Neural cell (in vitro differentiated cells): Measurements from ENCODE around the gene RAET1G. TPM values are rescaled to one million over a fixed set of nuclear protein-coding genes. Genes with fewer than 3 reads are reported as not detected.

Experiments used
- H2AFZ ChIP-seq: fragments of 200-600, 300-800 bp; sonication (generic), shearing (Covaris generic); 2 replicates; pipeline ENCODE4 v1.6.0; 2014; ENCODE audit warnings: low read depth, mild to moderate bottlenecking, antibody characterized with exemption, low read length, moderate library complexity
- H3F3A ChIP-seq: fragments of 200-600 bp; shearing (Covaris generic); 2 replicates; pipeline ENCODE4 v1.6.1; 2016; ENCODE audit warnings: mild to moderate bottlenecking, moderate library complexity, mixed read lengths, antibody characterized with exemption, low read length; ENCODE audit not compliant: insufficient read depth, poor library complexity, severe bottlenecking
- H3K27ac ChIP-seq: fragments of 200-600, 300-800 bp; sonication (generic), shearing (Covaris generic); 2 replicates; pipeline ENCODE4 v1.5.1; 2014; ENCODE audit warnings: mild to moderate bottlenecking, low read length, moderate library complexity
- H3K27me3 ChIP-seq: fragments of 300-800, 200-600 bp; sonication (generic), shearing (Covaris generic); 2 replicates; pipeline ENCODE4 v1.6.0; 2014; ENCODE audit warnings: mild to moderate bottlenecking, low read depth, low read length, moderate library complexity; ENCODE audit not compliant: insufficient read depth
- H3K36me3 ChIP-seq: fragments of 300-800, 200-600 bp; sonication (generic), shearing (Covaris generic); 2 replicates; pipeline ENCODE4 v1.5.1; 2014; ENCODE audit warnings: mild to moderate bottlenecking, antibody characterized with exemption, low read length, moderate library complexity; ENCODE audit not compliant: insufficient read depth
- H3K4me2 ChIP-seq: fragments of 300-800, 200-600 bp; sonication (generic), shearing (Covaris generic); 2 replicates; pipeline ENCODE4 v1.6.0; 2014; ENCODE audit warnings: mild to moderate bottlenecking, low read length
- H3K4me3 ChIP-seq: fragments of 300-800, 200-600 bp; sonication (generic), shearing (Covaris generic); 2 replicates; pipeline ENCODE4 v1.5.1; 2014; ENCODE audit warnings: mild to moderate bottlenecking, low read length, moderate library complexity
- H3K79me2 ChIP-seq: fragments of 200-600 bp; shearing (Covaris generic); replicated peaks from 2 replicates; pipeline ENCODE4 v1.6.0; 2014; ENCODE audit warnings: mild to moderate bottlenecking, low read length, moderate library complexity; ENCODE audit not compliant: insufficient read depth
- H3K9ac ChIP-seq: fragments of 300-800, 200-600 bp; sonication (generic), shearing (Covaris generic); 2 replicates; pipeline ENCODE4 v1.6.1; 2016; ENCODE audit warnings: mild to moderate bottlenecking, low read length, mixed read lengths
- H3K9me2 ChIP-seq: fragments of 200-600 bp; shearing (Covaris generic); 2 replicates; pipeline ENCODE4 v1.6.1; 2016; ENCODE audit warnings: mild to moderate bottlenecking, low read length, mixed read lengths; ENCODE audit not compliant: insufficient read depth
- H3K9me3 ChIP-seq: fragments of 200-600, 300-800 bp; sonication (generic), shearing (Covaris generic); 2 replicates; pipeline ENCODE4 v1.6.1; 2016; ENCODE audit warnings: mild to moderate bottlenecking, mixed run types, low read length, moderate library complexity, mixed read lengths
- H4K20me1 ChIP-seq: fragments of 200-600 bp; shearing (Covaris generic); 2 replicates; pipeline ENCODE4 v1.6.1; 2016; ENCODE audit warnings: mild to moderate bottlenecking, mixed run types; ENCODE audit not compliant: insufficient read depth
- EP300 ChIP-seq: fragments of 450-650 bp; conservative IDR thresholded peaks from 2 replicates; pipeline ENCODE4 v1.6.1; 2014; ENCODE audit warnings: antibody characterized with exemption, mild to moderate bottlenecking, moderate library complexity; ENCODE audit not compliant: poor library complexity, severe bottlenecking
- EZH2 ChIP-seq: fragments of 200-600, 300-800 bp; shearing (Covaris generic), sonication (generic); IDR thresholded peaks from 2 replicates; pipeline ENCODE4 v1.6.1; 2014; ENCODE audit warnings: antibody characterized with exemption, low read length, borderline replicate concordance, mild to moderate bottlenecking; ENCODE audit not compliant: insufficient read depth, poor library complexity, severe bottlenecking
- MXI1 ChIP-seq: fragments of 450-650 bp; conservative IDR thresholded peaks from 2 replicates; pipeline ENCODE4 v1.6.1; 2014; ENCODE audit warnings: antibody characterized with exemption, mild to moderate bottlenecking; ENCODE audit not compliant: poor library complexity, severe bottlenecking
- POLR2AphosphoS5 ChIP-seq: IDR thresholded peaks from 2 replicates; pipeline ENCODE4 v1.6.1; 2012
- RAD21 ChIP-seq: fragments of 450-650 bp; conservative IDR thresholded peaks from 2 replicates; pipeline ENCODE4 v1.6.1; 2014; ENCODE audit warnings: antibody characterized with exemption, mild to moderate bottlenecking, moderate library complexity
- SMC3 ChIP-seq: fragments of 450-650 bp; conservative IDR thresholded peaks from 2 replicates; pipeline ENCODE4 v1.6.1; 2014; ENCODE audit warnings: antibody characterized with exemption, mild to moderate bottlenecking, moderate library complexity; ENCODE audit not compliant: poor library complexity
- TAF1 ChIP-seq: IDR thresholded peaks from 2 replicates; pipeline ENCODE4 v1.6.1; 2012; ENCODE audit warnings: low read depth
- polyA plus RNA-seq: library from polyadenylated mRNA; depleted of rRNA; stranded (reverse); fragments of >200 nt; gene quantifications from 2 replicates; pipeline ENCODE4 v1.2.3, GENCODE V29; 2014
- TF ChIP-seq, protein P1 (sequence below): fragments of 450-650 bp; IDR thresholded peaks from 2 replicates; pipeline ENCODE4 v1.5.1; 2014; ENCODE audit warnings: antibody characterized with exemption, mild to moderate bottlenecking, moderate library complexity; ENCODE audit not compliant: poor library complexity, severe bottlenecking
- TF ChIP-seq, protein P2 (sequence below): IDR thresholded peaks from 2 replicates; pipeline ENCODE4 v1.6.1; 2012; ENCODE audit warnings: borderline replicate concordance

The RAET1G gene
- polyA plus RNA-seq, 1 donor from 2014 or later: not detected

- Histone ChIP-seq H3K4me2 (no peak overlapping the region), H4K20me1 (no peaks in the 10 kb centered on the region), H3K9me3 (no peaks in the 10 kb centered on the region), H3K27me3 (no peaks in the 10 kb centered on the region), H3K9me2 (no peaks in the 10 kb centered on the region), H3K27ac (no peak overlapping the region), H3K9ac (no peak overlapping the region), H3K4me3 (no peak overlapping the region), H3K36me3 (no peaks in the 10 kb centered on the region), H3K79me2 (no peaks in the 10 kb centered on the region), H2AFZ (no peak overlapping the region), H3F3A (peaks cover 3% of the 10 kb centered on the region)
- no peak for TF ChIP-seq TAF1
- TF ChIP-seq POLR2AphosphoS5: no peak
- TF ChIP-seq MXI1: no peak
- TF ChIP-seq SMC3: no peak
- no peak for TF ChIP-seq RAD21
- no peak for TF ChIP-seq EZH2
- TF ChIP-seq, protein P1, sequence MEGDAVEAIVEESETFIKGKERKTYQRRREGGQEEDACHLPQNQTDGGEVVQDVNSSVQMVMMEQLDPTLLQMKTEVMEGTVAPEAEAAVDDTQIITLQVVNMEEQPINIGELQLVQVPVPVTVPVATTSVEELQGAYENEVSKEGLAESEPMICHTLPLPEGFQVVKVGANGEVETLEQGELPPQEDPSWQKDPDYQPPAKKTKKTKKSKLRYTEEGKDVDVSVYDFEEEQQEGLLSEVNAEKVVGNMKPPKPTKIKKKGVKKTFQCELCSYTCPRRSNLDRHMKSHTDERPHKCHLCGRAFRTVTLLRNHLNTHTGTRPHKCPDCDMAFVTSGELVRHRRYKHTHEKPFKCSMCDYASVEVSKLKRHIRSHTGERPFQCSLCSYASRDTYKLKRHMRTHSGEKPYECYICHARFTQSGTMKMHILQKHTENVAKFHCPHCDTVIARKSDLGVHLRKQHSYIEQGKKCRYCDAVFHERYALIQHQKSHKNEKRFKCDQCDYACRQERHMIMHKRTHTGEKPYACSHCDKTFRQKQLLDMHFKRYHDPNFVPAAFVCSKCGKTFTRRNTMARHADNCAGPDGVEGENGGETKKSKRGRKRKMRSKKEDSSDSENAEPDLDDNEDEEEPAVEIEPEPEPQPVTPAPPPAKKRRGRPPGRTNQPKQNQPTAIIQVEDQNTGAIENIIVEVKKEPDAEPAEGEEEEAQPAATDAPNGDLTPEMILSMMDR: no peak
- TF ChIP-seq, protein P2, sequence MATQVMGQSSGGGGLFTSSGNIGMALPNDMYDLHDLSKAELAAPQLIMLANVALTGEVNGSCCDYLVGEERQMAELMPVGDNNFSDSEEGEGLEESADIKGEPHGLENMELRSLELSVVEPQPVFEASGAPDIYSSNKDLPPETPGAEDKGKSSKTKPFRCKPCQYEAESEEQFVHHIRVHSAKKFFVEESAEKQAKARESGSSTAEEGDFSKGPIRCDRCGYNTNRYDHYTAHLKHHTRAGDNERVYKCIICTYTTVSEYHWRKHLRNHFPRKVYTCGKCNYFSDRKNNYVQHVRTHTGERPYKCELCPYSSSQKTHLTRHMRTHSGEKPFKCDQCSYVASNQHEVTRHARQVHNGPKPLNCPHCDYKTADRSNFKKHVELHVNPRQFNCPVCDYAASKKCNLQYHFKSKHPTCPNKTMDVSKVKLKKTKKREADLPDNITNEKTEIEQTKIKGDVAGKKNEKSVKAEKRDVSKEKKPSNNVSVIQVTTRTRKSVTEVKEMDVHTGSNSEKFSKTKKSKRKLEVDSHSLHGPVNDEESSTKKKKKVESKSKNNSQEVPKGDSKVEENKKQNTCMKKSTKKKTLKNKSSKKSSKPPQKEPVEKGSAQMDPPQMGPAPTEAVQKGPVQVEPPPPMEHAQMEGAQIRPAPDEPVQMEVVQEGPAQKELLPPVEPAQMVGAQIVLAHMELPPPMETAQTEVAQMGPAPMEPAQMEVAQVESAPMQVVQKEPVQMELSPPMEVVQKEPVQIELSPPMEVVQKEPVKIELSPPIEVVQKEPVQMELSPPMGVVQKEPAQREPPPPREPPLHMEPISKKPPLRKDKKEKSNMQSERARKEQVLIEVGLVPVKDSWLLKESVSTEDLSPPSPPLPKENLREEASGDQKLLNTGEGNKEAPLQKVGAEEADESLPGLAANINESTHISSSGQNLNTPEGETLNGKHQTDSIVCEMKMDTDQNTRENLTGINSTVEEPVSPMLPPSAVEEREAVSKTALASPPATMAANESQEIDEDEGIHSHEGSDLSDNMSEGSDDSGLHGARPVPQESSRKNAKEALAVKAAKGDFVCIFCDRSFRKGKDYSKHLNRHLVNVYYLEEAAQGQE: no peak
- no peak for TF ChIP-seq EP300
Measured at GRCh38 chr6:149867876-149868640, 54.9 kb downstream of the RAET1G start.

Other genes starting within 250 kb of the RAET1G start
- 12.8 and 12.9 TPM in 2 replicates for gene LATS1, start 205.0 kb downstream of the RAET1G start, polyA plus RNA-seq
- 20.9 and 26.9 TPM in 2 replicates for gene NUP43, start 176.6 kb downstream of the RAET1G start, polyA plus RNA-seq
- 384 and 400 TPM in 2 replicates for gene PCMT1, start 173.4 kb downstream of the RAET1G start, polyA plus RNA-seq
- gene LRP11, start 58.8 kb downstream of the RAET1G start, polyA plus RNA-seq: 53.5 and 57.0 TPM in 2 replicates
- gene RAET1E, start 25.0 kb downstream of the RAET1G start, polyA plus RNA-seq: not detected in 2 replicates
- gene ULBP2, start 18.9 kb upstream of the RAET1G start, polyA plus RNA-seq: 1.5 and 2.8 TPM in 2 replicates
- 0.22 and 0.38 TPM in 2 replicates for gene ULBP1, start 40.8 kb upstream of the RAET1G start, polyA plus RNA-seq
- gene RAET1L, start 102.4 kb upstream of the RAET1G start, polyA plus RNA-seq: not detected in 2 replicates
- gene ULBP3, start 146.0 kb upstream of the RAET1G start, polyA plus RNA-seq: 2.2 and 2.8 TPM in 2 replicates
- gene PPP1R14C, start 219.9 kb upstream of the RAET1G start, polyA plus RNA-seq: 9.9 and 14.0 TPM in 2 replicates